GM18867 (cell line): ENCODE data around the gene FRZB.
A peak's percentile ranks its signal among the peaks of the same experiment; 100 is the strongest.
"Not testable (repeated sequence)": the region's sequence is repeated elsewhere in the genome, so short reads cannot be mapped to it uniquely, and the experiment has no call there.

Source experiments
- ATAC-seq: cut with Tn5 transposase; IDR thresholded peaks from one replicate; pipeline ENCODE4 v1.9.1; 2021; ENCODE audit warnings: mild to moderate bottlenecking, moderate library complexity; ENCODE audit not compliant: unreplicated experiment

Gene FRZB

GRCh38 chr2:182890773-182891378 lies 24.4 kb upstream of the FRZB start:
- no peak for ATAC-seq

DNA sequence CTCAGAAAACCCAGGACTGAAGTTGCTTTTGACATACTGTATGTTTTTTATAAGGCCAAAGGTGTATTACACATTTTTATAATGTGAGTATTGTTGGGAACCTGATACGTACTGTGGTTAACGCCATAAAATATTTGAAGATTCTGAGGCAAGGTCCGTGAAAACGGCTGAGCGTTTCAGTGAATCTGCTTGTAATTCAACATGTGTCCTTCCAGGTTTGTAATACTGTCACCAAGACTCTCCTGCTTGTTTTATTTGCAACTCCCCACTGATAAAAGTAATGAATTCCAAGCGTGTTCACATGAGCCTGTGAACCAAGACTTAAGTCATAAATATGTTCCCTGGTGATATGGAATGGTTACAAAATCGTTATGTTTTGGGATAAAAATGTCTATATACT lies 23.9 kb upstream of the FRZB start:
- no peak for ATAC-seq

GRCh38 chr2:182887753-182888415 lies 21.4 kb upstream of the FRZB start:
- ATAC-seq = peak; percentile 85

- no peak for ATAC-seq
Observed at GRCh38 chr2:182887093-182887492, 20.7 kb upstream of the FRZB start.

DNA sequence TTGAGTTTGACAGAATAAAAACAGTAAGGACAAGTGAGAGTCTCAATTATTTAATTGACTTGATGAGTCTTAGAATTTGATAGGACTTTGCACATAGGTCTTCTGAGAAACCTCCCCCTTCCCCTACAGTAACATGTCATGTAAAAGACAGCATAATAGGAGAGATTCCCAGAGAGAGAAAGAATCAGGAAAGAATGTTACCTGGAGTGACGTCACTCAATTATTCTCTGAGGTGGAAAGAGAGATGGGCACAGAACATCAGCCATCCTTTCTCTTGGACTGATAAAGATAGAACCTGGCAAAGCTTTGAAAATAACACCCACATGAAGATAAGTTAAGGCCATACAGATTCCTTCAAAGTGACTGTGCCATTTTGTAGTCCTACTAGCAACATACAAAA lies 19.3 kb upstream of the FRZB start:
- no peak for ATAC-seq

GRCh38 chr2:182883451-182883850 lies 17.0 kb upstream of the FRZB start:
- no peak for ATAC-seq

DNA sequence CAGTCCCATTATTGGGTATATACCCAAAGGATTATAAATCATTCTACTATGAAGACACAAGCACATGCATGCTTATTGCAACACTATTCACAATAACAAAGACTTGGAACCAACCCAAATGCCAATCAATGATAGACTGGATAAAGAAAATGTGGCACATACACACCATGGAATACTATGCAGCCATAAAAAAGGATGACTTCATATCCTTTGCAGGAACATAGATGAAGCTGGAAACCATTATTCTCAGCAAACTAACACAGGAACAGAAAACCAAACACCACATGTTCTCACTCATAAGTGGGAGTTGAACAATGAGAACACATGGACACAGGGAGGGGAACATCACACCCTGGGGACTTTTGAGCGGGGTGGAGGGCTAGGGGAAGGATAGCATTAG lies 13.7 kb upstream of the FRZB start:
- ATAC-seq = not testable (repeated sequence)

DNA sequence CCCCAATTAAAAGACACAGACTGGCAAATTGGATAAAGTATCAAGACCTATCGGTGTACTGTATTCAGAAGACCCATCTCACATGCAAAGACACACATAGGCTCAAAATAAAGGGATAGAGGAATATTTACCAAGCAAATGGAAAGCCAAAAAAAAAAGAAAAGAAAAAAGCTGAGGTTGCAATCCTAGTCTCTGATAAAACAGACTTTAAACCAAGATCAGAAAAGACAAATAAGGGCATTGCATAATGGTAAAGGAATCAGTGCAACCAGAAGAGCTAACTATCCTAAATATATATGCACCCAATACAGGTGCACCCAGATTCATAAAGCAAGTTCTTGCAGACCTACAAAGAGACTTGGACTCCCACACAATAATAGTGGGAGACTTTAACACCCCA lies 10.2 kb upstream of the FRZB start:
- ATAC-seq = not testable (repeated sequence)

GRCh38 chr2:182870227-182870626 lies 3.8 kb upstream of the FRZB start:
- no peak for ATAC-seq

DNA sequence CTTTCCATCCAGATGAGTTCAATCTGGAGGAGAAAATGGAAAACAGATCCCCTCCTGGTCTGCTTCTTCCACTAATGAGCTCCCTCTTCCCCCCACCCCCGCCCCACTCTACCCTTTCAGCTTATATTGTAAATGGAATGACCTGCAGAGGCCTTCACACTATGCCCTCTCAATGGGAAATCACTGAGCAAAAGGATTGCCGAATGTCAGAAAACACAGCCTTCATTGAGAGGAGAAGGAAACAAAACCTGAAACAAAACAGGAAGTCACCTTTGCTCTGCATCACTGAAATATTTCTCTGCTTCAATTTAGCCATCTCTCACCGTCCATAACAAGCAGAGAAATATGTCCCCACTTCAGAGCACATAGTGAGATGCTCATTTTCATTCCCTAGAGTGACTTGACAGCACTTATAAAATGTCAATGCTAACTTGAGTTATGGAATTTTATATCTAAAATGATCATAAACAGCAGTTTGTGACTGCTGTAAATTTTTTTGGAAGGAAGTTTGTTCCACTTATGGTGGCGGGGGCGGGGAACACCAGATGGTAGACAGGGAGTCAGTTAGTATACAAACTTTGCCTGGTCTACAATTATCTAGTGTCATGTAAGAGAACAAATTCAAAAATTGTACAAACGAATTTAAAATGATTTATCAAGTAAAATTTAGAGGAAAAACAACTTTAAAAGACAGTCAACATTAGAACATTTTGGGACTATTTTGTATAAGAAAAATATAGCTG lies 1.8 kb upstream of the FRZB start:
- peak; percentile 60 for ATAC-seq

- no peak for ATAC-seq
Observed at GRCh38 chr2:182867426-182868053, 1.1 kb upstream of the FRZB start.

DNA sequence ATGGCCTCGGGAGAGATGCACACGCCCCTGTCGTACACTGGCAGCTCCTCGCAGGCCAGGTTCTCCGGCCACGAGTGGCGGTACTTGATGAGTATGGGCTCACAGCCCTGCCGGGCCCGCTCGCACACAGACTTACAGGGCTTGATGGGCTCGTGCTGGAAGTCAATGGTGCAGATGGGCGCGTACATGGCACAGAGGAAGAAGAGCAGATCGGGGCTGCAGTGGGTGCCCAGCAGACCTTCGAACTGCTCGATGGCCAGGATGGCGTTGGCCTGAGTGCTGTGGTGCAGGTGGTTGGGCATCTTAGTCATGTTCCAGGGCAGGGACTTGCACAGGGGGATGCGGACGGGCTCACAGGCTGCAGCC lies 359 bp downstream of the FRZB start:
- ATAC-seq = no peak

- ATAC-seq = no peak
Observed at GRCh38 chr2:182864949-182865570, 1.4 kb downstream of the FRZB start.

DNA sequence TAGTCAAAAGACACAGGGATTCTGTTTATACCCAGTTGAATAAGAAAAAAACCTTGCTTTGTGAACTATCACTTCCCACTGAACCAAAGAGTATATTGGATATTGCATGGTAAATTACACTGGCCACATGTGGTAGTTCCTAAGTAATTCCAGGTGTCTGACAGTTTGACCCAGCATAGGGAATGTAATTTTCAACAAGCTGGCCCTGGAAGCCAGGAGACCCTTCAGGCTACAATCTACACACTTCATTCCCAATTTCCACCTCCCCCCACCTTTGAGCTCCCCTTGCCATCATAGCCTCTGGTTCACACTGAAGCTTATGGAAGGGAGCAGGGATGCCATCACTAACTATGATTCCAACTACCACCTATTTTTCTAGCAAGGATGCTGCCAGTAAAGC lies 2.8 kb downstream of the FRZB start:
- no peak for ATAC-seq

DNA sequence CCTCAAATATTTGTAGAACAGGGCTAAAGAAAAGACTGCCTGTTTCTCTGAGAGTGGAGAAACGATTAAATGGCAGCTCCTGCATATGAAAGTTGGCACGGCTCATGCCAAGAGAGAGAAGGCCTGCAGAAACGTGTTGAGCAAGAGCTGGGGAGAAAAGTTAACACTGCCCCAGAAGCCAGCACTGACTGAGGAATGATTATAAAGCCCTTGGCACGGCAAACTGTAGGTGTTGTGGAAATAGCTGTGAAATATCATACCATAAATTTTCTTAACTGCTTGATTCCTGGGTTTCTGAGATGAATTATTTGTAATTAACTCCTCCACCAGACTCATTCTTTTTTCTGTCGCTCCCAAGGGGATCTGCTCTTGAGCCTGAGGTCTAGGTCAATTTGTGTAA lies 4.3 kb downstream of the FRZB start:
- ATAC-seq = no peak

DNA sequence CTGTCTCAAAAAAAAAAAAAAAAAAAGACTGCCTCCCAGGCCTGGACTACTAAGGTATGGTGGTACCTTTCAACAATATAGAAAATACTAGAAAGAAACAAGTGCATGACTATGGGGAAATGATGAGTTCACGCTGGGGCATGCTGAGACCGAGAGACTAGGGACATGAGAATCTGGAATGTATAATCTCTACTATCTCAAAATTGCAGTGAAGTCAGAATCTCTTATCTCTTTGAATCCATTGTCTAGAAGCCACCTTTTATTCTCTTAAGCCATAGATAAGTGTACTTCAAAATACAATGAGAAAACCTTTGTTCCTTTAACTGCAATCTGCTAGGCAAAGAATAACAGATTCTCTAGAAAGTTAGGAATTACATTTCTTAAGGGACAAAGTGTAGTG lies 5.6 kb downstream of the FRZB start:
- ATAC-seq = no peak

- ATAC-seq = no peak
Observed at GRCh38 chr2:182858671-182859070, 7.8 kb downstream of the FRZB start.

DNA sequence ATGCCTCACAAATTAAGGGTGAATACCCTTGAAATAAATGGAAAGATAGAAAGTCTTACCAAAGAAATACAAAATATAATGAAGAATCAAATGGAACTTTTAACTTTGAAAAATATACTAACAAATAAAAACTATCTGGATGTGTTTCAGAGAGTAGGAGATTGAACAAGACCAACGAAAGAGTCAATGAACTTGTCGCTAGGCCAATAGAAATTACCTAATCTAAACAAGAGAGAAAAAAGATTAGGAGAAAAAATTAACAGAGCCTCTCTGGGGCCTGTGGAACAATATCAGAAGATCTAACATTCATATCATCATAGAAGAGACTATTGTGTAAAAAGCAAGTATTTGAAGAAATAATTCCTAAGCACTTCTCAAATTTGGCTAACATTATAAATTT lies 11.1 kb downstream of the FRZB start:
- ATAC-seq = no peak

DNA sequence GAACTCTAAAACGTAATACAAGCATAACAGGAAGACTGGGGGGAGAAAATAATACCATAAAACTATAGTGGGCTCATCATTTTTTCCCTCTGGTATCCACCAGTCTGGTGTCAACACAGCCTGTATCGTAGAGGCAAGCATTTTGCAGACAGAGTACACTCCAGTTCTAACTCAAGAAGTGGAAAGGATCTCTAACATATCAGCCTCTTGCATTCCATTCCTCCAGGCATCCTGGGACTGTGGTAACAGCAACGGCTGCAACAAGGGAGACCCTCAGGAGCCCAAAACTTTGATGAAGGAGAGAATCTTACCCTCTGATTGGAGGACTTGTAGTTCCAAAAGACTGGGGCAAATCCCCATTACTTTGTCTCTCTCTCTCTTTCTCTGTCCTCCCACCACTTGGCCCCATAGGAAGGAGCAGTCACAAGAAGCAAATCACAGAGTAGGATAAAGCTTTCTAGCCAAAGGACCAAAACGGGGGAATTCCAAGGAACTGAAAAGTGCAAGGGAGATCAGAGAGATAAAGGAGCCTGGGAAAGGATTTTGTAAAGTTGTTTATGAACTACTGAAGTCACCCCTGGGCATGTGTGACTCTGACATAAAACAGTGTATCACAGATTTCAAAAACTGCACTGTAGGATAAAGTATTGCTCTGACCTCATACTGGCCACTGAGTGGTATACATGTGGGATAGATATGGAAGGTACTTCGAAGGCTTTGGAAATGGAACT lies 11.9 kb downstream of the FRZB start:
- no peak for ATAC-seq

GRCh38 chr2:182852801-182853200 lies 13.6 kb downstream of the FRZB start:
- ATAC-seq = no peak

GRCh38 chr2:182852090-182852489 lies 14.3 kb downstream of the FRZB start:
- ATAC-seq = no peak
